SKM-1 treated with dmso at 0.1 percent for 144 hours (cell line): ENCODE results near the gene MIER1.

Experiments used
- DNase-seq: peaks from one replicate; lab custom pipeline; 2025; ENCODE audit not compliant: unreplicated experiment; lab: John Stamatoyannopoulos, UW

The MIER1 gene

GRCh38 chr1:66996018-66996682 lies 71.4 kb downstream of the MIER1 start:
- peak; percentile 80 for DNase-seq

- DNase-seq = no peak
Observed at GRCh38 chr1:66998972-66999371, 74.2 kb downstream of the MIER1 start.

- DNase-seq = peak; percentile 89
Observed at GRCh38 chr1:66999640-67000400, 75.0 kb downstream of the MIER1 start.

DNA sequence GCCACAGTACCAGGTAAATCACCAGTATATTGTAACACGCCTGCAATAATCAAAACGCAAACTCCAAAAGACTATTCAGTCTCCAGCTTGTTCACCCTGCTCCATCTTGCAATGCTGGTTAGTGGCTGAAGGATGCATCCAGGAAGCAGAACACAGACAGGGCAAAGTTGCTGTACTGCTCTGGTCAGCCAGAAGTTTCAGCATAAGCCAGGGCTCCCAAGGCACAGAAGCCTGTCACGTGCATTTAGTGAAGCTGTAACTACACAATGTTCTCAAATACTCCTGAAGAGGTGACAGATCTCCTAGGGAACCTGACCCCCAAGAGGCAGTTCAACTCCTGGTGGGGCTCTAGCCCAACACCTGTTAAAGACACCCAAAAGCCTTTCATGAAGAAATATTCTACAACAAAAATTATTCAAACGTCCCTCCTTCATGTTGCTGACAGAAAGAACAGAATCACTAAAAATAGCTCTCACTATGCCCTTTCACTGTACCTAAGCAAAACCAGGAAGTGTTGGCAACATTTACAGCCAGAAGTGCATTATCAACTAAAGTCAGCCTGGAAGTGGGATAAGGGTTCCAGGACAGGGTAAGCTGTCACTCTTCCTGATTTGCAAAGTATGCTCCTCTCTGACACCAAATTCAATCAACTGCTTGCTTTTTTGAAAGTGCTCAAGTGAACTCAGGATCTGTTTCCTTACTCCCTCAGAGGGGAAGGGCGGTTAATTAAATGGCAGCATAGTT lies 77.1 kb downstream of the MIER1 start:
- DNase-seq = no peak

GRCh38 chr1:67004176-67004575 lies 79.4 kb downstream of the MIER1 start:
- DNase-seq = no peak

GRCh38 chr1:67005068-67005467 lies 80.3 kb downstream of the MIER1 start:
- DNase-seq = no peak

- no peak for DNase-seq
Observed at GRCh38 chr1:67009792-67010191, 85.0 kb downstream of the MIER1 start.

DNA sequence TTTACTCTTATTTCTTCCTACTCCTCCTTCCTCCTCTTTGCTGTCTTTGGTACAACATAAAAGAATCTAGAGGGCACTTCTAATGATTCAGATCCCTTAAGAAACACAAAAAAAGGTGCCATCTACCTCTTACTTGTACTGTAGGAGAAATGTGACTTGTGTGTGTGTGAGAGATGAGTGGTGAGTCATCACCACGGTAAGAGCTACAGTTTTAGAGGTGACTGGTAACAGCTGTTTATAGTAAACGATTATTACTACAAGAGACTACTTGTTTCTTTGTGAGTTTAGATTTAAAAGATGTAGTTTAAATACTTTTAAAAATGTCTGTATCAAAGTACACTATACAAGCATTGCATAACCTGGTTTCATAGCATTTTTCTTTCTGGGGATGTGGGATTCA lies 88.8 kb downstream of the MIER1 start:
- no peak for DNase-seq

DNA sequence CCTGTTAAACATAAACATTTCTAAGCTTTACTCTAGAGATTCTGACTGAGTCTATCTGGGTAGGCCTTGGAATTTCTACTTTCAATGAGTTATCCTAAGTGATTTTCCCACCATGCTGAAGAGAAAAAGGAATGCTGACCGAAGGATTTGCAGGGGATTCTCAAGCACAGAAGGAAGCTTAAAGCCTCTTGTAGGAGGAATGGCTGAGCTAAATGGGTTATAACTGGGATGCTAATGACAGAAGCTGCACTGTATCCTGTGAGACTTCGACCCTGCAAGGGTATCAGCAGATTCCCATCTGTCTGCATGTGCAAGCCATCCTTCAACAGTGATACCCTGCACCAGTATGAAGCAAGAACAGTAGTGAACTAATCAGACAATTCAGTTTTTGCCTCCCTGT lies 93.8 kb downstream of the MIER1 start:
- no peak for DNase-seq

DNA sequence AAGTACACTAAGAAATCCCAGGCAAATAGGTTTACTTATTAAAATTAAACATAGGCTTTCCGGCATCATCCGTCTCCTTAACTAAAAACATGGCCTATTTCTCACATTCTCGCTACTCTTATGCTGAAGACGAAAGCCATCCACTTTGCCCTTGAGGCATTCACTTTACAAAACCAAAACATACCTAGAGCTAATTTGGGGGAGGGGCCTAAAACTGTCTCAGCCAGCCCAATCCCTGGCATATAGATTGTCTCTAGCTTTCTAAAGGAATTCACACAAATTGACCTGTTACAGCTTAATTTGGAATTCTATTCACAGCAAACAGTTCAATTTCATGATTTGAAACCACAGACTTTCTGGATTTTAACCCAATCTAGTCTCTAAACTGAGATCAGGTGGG lies 94.3 kb downstream of the MIER1 start:
- no peak for DNase-seq

DNA sequence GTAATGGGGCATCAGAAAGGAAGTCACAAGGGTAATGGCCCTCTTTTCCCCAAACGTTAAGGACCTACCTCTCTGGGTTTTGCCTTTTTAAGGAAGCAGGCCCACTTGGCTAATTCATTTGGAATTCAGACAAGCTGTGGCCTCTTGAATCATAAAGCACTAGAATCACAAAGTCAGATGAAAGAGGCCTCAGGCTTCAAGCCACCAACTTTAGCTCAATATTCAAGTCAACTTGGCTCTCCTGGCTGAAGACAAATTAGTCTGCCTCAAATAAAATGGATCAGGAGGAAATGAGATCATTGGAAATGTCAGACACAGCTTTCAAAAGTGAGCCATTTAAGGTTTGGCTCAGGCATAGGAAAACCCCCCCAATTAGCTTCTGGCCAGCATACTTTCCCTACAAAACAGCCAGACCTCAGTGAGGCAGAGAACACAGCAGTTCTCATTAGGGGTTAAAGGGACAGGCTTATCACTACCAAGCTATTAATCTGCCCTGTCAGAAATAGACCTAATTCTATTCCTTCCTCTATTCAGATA lies 94.9 kb downstream of the MIER1 start:
- no peak for DNase-seq

GRCh38 chr1:67020304-67020703 lies 95.5 kb downstream of the MIER1 start:
- DNase-seq = no peak

- no peak for DNase-seq
Observed at GRCh38 chr1:67020765-67021164, 96.0 kb downstream of the MIER1 start.

DNA sequence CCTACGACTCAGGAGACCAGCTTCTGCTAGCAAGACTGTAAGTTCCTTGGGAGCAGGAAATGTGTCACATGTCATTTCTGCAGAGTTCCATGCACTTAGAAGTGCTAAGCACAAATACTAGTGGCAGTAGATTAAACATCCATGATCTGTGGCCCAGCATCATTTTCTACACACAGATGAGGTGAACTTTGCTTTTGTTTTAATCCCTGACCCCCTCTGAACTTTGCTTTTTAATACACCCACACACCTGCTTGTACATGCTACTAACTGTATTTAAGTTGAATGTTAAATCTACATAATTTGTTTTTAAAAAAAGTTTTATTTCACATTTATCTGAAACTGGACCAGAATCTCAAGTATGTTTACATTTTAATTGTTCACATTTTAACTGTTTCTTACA lies 104.7 kb downstream of the MIER1 start:
- no peak for DNase-seq

DNA sequence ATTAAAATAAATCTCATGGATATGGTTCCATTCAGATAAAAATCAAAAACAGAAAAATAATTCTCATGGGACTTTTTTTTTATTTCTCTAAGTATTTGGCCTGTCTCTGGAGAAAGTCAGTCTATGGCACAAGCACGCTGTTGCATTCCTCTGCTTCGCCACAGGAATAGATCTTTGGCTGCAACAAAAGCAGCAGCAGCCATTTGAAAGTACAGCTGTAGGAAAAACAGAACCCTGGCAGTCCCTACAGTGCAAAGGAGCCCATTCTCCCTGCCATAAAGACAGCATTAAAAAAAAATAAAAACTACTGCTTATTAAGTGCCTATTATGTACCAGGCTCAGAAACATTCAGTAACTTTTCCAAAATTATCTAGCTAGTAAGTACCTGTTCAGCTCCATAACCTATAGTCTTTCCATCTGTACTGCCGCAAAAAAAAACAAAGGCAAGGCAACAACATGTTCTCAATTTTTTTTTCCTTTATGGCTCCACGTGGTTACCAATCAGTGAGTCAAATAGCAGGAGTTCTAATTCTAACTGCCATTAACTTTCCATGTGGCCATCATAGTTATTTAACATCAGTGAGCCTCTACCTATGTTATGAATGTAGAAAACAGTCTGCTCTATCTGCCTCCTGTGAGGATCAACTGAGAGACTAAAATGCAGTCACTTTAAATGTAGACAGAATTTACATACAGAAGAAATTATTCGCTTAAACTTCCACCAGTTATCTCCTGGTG lies 106.5 kb downstream of the MIER1 start:
- no peak for DNase-seq

DNA sequence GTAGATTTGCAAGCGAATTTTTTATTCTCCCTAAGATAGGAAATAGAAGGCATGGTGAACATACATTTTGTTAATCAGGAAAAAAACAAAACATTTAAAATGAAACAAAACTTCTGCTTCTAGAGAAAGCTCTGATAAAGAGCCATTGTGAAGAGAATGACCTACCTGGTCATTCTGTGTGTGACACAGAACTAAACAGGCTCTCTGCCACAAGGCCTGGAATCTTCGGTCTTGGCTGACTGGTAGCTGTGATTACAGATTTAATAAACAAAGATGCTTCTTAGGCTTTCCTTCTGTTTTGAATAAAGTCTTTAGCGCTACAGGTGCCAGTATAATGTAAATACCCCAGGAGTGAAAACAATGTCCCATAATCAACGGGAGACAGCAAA lies 107.1 kb downstream of the MIER1 start:
- no peak for DNase-seq
